ENCODE measurements around the gene NADSYN1.

Gene NADSYN1

GRCh38 chr11:71474141-71474770 lies 21.3 kb downstream of the NADSYN1 start:
- DNase-seq (ENCODE audit: low spot score) = no peak

GRCh38 chr11:71474771-71475483 lies 21.9 kb downstream of the NADSYN1 start:
- no peak for DNase-seq (ENCODE audit: low spot score)

GRCh38 chr11:71476031-71476430 lies 23.0 kb downstream of the NADSYN1 start:
- DNase-seq (ENCODE audit: low spot score) = no peak

- no peak for DNase-seq (ENCODE audit: low spot score)
Measured at GRCh38 chr11:71476926-71477640, 24.1 kb downstream of the NADSYN1 start.

GRCh38 chr11:71477641-71478527 lies 24.9 kb downstream of the NADSYN1 start:
- DNase-seq (ENCODE audit: low spot score) = peak; percentile 68

- DNase-seq (ENCODE audit: low spot score) = no peak
Measured at GRCh38 chr11:71478528-71478840, 25.5 kb downstream of the NADSYN1 start.

- DNase-seq (ENCODE audit: low spot score) = no peak
Measured at GRCh38 chr11:71481101-71481960, 28.3 kb downstream of the NADSYN1 start.

- DNase-seq (ENCODE audit: low spot score) = no peak
Measured at GRCh38 chr11:71482216-71482615, 29.2 kb downstream of the NADSYN1 start.

GRCh38 chr11:71482746-71483364 lies 29.9 kb downstream of the NADSYN1 start:
- no peak for DNase-seq (ENCODE audit: low spot score)

- DNase-seq (ENCODE audit: low spot score) = no peak
Measured at GRCh38 chr11:71483692-71484091, 30.7 kb downstream of the NADSYN1 start.

GRCh38 chr11:71484248-71485062 lies 31.5 kb downstream of the NADSYN1 start:
- no peak for DNase-seq (ENCODE audit: low spot score)

GRCh38 chr11:71485063-71485399 lies 32.0 kb downstream of the NADSYN1 start:
- no peak for DNase-seq (ENCODE audit: low spot score)

- DNase-seq (ENCODE audit: low spot score) = no peak
Measured at GRCh38 chr11:71485466-71485865, 32.5 kb downstream of the NADSYN1 start.

- DNase-seq (ENCODE audit: low spot score) = no peak
Measured at GRCh38 chr11:71486320-71486719, 33.3 kb downstream of the NADSYN1 start.

GRCh38 chr11:71488681-71489270 lies 35.8 kb downstream of the NADSYN1 start:
- DNase-seq (ENCODE audit: low spot score) = no peak

GRCh38 chr11:71489311-71490043 lies 36.5 kb downstream of the NADSYN1 start:
- DNase-seq (ENCODE audit: low spot score) = no peak

GRCh38 chr11:71490044-71490730 lies 37.2 kb downstream of the NADSYN1 start:
- no peak for DNase-seq (ENCODE audit: low spot score)

GRCh38 chr11:71490731-71491390 lies 37.9 kb downstream of the NADSYN1 start:
- no peak for DNase-seq (ENCODE audit: low spot score)
